GM19467 (cell line): ENCODE results near the gene TEAD3.
"Not testable (repeated sequence)": the region's sequence is repeated elsewhere in the genome, so short reads cannot be mapped to it uniquely, and the experiment has no call there.

ENCODE experiments used
- ATAC-seq: cut with Tn5 transposase; IDR thresholded peaks from one replicate; pipeline ENCODE4 v1.9.1; 2021; ENCODE audit warnings: mild to moderate bottlenecking, moderate library complexity; ENCODE audit not compliant: unreplicated experiment

TEAD3 gene

DNA sequence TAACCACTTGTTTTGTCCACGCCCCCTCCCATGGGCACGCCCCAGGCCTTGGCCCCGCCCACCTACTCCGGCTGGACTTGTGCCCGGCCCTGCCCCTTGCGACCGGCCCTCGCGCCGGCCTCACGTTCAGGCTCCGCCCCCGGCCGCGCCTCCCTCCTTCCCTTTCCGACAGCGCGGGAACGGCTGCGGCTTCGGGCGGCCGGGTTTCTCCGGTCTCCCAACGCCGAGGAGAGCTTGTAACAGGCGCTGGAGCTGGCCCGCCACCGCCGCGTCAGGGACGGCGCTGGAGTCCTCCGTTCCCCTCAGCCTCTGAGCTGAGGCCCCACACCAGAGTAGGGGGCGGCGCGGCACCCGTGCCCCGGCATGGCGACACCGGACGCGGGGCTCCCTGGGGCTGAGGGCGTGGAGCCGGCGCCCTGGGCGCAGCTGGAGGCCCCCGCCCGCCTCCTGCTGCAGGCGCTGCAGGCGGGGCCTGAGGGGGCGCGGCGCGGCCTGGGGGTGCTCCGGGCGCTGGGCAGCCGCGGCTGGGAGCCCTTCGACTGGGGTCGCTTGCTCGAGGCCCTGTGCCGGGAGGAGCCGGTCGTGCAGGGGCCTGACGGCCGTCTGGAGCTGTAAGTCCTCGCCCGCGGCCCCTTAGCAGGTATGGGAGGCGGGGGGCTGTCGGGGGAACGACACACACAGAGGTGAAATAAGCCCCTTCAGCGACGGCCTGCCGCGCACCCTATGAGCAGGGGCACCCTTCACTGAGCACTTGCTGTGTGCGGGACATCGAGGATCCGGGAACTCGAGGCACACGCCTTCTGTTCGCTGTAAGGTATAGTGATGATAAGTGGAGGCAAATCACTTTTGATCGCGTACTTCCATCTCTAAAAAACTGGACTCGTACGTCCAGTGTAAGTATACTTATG, 44.4 kb downstream of the TEAD3 start, which contains the start of gene FANCE:
FANCE (plus strand) TSS at position 156 of the 908 bp plus-strand sequence; CDS start at position 364, 208 bp downstream.
- peak; percentile 90 for ATAC-seq

DNA sequence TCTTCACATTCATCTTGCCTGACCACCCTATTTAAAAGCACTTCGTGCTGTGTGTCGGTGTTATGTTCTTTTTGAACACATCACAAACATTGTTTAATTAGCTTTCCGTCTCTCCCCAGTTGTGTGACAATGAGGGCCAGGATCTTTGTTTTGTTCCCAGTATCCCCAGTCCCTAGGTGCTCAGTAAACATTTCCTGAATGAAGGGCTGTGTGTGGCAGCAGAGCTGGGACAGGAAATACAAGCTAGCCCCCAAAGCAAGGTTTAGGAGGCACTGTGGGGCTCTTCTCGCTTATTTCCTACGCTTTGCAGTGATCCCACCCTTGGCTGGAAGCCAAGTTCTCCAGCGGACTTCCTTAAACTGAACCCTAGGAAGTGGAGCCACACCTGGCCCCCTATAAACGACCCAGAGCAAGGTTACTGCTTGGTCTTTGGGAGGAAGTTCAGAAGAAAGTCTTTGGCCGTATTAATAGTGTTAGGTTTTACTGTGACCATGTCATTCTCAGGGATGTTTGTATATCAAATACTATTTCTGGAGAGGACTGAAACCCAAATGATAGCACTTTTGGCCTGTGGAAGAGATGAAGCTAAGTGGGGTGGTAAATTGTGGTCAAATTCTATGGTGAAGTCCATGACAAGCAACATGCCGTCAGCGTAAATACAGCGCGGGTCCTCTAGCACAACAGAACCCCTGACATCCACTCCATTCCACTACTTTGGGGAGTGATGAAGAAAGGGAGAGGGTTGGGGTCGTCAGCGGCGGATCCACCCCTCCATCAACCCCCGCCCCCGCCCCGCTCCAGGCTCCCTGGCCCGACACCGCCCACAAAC, 45.3 kb downstream of the TEAD3 start:
- no peak for ATAC-seq

DNA sequence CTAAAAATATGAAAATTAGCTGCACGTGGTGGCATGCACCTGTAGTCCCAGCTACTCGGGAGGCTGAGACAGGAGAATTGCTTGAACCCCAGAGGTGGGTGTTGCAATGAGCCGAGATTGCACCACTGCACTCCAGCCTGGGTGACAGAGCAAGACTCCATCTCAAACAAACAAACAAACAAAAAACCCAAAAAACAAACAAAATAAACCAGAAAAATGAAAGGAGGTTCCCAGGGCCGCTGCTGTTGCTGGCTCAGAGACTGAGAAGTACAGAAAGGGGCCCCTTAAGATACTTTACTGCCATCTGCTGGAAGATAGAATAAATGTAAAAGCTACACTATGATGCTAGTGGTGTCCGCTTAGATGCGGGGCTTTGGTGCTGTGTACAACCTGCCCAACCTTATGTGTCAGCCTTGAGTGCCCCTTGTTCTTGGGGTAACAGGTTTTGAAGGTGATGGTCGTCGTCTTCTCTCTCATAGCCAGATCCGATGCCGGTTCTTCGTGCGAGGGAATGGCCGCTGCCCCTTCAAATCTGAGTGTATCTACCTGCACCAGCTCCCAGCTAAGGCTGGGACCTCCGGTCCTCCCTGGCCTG, 47.5 kb downstream of the TEAD3 start:
- no peak for ATAC-seq

DNA sequence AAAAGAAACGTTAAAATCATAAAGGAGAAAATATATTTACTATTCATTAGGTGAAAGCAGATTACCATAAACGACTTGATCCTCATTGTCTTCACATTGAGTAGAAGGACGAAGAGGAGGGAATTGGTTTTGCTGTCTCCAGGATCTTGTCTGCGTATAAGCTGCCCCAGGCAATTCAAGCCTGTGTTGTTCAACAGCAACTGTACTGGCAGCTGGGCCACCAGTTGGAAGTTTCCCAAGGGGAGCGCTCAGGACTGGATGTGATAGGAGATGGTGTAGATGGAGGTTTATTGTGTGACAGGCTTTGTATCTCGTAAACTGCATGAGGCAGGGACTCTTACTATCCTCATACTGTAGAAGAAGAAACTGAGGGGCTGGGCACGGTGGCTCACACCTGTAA, 48.7 kb downstream of the TEAD3 start:
- no peak for ATAC-seq

DNA sequence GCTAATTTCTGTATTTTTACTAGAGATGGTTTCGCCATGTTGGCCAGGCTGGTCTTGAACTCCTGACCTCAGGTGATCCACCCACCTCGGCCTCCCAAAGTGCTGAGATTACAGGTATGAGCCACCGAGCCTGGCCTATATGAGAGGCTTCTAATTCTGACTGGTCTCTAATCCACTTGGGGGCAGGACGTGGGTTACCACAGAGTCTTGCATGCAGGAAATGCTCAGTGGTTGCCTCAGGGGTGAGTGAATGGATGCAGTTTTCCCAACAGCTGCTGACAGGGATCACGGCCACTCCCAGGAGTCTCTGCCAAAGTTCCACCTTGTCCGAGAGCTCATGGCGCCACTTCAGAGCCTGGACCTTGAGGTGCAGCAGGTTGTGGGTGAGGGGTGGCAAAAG, 51.2 kb downstream of the TEAD3 start:
- ATAC-seq: no peak

DNA sequence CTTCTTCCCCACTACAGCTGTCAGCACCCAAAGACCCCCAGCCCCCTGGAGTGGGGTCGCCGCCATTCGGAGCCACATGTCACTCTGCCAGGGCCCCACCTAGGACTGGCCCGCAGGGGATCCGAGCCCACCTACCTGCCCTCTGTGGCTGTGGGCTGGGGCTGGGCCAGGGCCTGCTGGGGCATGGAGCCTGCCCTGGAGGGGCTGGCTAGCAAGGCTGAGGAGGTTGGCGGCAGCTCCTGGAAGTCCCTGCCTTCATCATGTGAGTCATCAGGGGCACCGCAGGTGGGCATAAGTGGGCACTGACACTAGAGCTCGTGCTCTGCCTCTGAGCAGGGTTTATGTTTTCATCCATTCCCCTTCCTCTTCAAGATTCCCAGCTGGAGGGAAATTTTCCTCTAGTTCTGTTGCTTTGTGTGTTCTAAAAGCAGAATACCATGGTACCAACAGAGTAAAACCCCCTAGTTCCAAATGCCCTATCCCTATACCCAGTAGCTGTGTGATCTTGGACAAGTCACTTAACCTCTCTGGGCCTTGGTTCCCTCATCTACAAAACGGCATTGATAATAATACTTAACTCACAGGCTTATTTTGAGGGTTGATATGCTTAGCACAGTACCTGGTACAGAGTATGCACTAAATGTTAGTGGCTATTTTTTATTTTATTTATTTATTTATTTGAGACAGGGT, 53.4 kb downstream of the TEAD3 start:
- no peak for ATAC-seq

DNA sequence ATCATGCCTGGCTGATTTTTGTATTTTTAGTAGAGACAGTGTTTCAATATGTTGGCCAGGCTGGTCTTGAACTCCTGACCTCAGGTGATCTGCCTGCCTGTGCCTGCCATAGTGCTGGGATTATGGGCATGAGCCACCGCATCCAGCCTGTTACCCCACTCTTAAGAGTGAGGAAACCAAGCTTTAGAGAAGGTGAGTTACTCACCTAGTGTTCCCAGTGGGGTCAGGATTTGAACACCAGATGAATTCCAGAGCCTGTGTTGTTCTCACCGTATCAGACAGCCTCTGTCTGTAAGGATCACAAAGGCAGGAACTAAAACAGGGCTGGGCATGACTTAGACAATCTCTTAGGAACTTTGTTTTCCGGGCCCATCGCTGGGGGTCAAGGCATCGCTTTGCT, 54.2 kb downstream of the TEAD3 start:
- no peak for ATAC-seq

DNA sequence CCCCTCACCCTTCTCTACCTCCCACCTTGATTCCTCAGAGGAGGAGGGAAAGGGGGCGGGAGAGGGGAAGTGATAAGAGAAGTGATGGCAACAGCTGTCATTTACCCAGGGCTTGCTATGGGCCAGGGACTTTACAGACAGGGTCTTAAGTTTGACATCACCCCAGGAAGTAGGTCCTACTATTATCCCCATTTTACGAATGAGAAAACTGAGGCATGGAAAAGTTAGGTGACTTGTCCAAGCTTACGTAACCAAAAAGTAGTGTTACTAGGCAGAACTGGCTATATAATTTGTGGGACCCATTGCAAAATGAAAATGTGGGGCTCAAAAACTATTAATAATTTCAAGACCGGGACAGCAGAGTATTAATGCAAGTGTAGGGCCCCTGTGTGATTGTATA, 55.2 kb downstream of the TEAD3 start:
- ATAC-seq: no peak

DNA sequence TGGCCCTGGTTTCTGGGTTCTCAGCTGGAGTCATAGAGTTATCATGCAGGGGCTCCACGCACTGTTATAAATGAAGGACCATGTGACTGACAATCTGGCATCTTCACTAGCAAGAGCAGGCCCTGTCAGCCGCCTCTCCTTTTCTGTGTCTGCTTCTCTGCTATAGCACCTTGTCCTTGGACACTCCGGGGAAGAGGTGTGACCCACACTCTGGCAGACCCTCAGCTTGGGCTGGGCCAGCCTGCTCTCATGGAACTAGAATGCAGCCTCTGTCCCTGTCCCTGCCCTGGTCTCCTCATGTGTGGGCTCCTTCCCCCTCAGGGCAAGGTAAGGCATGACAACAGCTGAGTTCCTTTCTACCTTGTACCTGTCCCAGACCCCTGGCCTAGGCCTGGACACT, 55.7 kb downstream of the TEAD3 start:
- no peak for ATAC-seq

DNA sequence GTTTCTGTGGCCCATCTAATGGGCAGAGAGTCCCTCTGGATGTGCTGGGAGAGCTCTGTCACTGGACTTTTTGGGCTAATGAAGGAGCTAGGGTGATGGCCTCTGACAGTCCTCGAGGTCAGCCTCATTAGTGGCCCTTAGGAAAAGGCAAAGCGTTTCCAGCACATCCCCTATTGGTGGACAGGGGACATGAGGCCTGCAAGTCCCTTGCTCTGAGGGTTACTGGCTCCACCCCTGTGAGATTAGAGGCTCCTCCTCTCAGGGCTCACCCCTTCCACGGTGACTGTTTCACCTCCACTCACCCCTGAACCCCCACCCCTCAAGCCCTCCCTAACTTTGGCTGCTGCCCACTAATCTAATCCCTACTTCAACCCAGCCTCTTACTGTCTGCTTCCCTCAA, 57.6 kb downstream of the TEAD3 start:
- no peak for ATAC-seq

DNA sequence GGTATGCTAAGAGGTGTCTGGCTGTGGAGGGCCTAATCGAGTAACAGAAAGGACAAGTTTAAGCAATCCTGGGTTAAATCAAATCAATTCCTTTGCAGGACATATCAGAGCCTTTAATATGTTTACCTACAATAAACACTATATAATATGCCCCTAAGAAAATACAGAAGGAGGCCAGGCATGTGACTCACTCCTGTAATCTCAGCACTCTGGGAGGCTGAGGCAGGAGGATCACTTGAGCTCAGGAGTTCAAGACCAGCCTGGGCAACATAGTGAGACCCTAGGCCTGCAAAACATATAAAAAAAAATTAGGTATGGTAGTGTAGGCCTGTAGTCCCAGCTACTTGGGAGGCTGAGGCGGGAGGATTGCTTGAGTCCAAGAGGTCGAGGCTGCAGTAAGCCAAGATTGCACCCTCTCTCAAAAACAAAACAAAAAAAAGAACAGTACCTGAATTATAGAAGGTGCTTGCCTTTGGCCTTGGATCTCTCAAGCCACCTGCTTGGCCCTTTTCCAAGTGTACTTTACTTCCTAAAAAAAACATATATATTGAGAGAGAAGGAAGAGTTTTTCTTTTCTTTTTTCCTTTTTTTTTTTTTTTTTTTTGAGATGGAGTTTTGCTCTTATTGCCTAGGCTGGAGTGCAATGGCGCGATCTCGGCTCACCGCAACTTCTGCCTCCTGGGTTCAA, 58.4 kb downstream of the TEAD3 start:
- not testable (repeated sequence) for ATAC-seq

DNA sequence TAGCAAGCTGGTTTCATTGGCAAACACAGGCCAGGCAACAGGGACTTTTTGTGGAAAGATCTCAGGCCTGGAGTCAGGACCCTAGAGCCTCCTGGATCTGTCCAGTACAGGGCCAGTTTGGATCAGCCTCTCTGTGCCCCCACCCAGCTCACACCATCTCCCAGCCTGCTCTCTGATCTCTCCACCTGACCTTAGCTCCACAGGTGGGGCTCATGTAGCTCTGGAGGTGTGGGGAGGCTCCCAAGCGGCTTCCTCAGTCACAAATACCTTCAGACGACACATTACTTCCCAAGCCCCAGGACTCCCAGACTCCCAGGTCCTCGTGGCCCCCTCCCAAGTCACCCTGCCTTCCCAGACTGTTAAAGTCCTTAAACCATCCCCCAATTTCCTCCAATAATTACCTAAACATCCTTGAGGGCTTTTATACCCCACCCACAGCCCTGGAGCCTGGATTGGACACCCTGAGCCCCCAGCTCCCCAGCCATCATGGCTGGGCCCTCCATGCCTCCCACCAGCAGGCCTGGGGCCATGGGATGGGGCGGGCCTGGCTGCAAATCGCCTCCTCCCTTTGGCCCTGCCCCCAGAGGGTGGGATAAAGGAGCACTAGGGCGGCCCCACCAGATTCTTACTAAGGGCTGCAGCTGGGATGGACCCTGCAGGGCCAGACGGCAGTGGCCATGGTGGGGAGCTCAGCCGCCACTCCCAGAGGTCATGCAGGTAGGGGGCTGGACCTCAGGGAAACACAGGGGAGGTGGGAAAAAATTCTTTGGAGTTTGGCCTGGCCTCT, 60.6 kb downstream of the TEAD3 start:
- ATAC-seq: no peak

DNA sequence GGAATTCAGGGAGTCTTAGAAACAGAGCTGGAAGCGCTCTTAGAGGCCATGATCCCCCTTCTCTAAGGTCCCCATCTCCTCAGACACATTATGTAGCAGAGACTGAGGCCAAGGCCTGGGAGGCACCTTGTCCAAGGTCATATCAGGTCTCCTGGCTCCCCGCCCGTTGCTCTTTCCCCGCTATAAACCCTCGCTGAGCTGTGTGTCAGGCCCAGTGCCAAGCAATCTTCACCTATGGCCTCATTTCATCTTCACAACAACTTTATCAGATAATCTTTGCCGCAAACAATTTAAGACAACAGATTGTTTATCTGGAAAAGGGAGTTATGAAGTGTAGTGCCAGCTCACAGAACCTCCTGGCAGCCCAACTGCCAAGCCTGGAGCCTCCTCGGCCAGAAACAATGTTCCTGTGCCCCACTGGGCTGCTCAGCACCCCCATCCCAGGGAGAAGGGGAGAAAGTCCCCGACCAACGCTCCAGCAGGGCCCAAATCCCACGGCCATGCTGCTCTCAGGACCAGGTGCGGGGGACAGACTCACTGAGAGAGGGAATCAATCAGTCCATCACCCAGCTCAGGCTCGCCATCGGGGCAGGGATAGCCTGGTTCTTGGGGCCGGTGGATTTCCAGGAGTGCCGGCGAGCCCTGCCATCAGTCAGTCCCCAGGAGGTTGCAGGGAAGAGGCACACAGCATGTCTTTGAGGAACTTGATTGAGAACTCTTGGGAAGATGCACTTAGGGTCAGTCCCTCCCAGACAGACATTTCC, 61.6 kb downstream of the TEAD3 start:
- ATAC-seq: no peak

DNA sequence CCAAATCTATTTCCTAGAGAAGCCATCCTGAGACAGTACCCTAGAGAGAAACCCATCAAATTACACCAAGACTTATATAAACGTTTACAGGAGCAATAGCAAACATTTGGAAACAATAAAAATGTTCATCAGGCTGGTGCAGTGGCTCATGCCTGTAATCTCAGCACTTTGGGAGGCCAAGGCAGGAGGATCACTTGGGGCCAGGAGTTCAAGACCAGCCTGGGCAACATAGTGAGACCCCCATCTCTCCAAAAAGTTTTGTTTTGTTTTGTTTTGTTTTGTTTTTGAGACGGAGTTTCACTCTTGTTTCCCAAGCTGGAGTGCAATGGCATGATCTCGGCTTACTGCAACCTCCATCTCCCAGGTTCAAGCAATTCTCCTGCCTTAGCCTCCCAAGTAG, 64.2 kb downstream of the TEAD3 start:
- ATAC-seq: not testable (repeated sequence)

DNA sequence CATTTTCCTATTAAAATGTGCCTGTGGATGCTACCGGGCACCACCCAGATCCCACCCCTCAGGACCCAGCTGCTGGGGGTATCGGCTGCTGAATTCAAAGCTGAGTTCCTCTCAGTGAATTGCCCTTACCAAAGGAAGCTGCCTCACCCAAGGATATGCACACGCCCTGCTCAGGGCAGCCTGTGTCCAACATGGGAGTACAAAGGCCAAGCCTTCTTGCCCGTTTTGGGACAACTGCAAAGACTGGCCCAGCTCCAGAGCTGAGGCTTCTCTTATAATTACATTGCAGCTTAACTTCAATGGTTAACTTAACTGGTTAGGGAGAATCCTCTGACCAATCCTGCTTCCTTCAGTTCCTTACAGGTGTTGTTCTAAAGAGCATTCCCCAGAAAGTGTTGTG, 64.6 kb downstream of the TEAD3 start:
- ATAC-seq: no peak

DNA sequence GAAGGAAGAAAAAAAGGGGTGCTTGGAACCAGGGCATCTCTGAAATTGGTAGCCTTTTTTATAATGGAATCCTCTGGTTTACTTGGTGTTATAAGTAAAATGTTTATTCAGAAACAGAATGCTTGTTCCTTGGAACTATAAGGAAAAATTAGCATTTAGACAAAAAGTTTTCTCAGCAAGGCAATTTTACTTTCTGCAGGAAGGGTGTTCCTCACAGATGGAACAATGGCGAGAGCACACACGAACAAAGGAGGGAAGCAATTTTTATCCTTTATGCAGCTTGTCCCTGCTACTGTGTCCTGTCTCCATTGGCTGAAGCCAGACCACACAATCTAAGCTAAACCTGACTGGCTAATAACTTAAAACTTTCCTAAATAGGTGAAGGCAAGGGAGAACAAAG, 67.4 kb downstream of the TEAD3 start:
- ATAC-seq: no peak

DNA sequence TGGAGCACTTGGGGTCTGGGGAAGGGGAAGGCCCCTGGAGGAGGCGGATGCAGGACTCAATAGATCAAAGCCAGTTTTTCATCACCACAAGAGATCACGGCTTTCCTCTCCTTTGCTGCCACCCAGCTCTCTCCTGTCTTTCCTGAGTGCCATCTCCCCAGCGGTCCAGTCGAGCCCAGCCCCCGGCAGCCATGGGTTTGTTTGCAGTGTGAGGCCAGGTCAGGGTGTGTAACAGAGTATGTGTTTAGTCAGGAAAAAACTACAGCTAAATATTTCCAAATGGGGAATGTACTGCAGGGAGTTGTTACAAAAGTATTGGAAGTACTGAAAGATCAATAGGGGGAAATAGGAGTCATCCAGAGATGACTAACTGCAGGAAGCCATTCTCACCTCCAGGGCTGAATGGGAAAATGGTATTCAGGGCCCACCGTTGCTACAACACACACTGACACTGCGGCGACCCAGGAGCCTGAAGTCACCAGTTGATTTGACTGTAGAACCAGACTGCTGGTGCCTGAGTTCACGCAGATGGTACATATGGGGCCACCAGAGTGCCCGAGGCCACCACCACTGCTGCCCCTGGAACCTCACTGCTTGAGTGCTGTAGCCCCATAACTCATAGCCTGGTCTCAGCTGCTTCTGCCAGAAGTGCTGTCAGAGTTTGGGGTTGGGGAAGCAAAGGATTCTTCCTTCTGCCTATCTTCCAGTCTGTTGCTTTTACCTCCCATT, 68.3 kb downstream of the TEAD3 start:
- no peak for ATAC-seq

DNA sequence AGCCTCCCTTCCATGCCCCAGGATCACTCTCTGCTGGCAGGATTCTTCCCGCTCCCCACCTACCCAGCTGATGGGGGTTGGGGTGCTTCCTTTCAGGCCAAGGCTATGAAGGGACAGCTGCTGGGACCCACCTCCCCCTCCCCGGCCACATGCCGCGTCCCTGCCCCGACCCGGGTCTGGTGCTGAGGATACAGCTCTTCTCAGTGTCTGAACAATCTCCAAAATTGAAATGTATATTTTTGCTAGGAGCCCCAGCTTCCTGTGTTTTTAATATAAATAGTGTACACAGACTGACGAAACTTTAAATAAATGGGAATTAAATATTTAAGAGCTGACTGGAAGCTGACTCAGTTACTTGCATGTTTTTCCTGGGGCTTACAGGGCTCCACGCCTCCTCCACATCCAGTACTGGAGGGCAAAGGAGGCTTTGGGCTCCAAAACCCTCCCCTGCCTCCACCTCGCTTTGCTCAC, 69.0 kb downstream of the TEAD3 start:
- ATAC-seq: no peak
